IMR-90 (cell line): ENCODE measurements around the gene SPATA13. TPM values are rescaled to one million over a fixed set of nuclear protein-coding genes. Genes with fewer than 3 reads are reported as not detected.
"Not testable (repeated sequence)": the region's sequence is repeated elsewhere in the genome, so short reads cannot be mapped to it uniquely, and the experiment has no call there.

Experiments used
- ATAC-seq: fragments of 200-7000 bp; cut with Tn5 transposase; 2 replicates; pipeline ENCODE4 v1.9.1; 2020; ENCODE audit warnings: low read depth, mild to moderate bottlenecking, moderate library complexity
- BruUV-seq: library from RNA; stranded (reverse); fragments of 400-500 nt; replicated peaks from 2 replicates; lab custom pipeline; 2021; lab: Mats Ljungman, UMichigan
- CTCF ChIA-PET: fragments of 300-600 bp; formaldehyde crosslinking; extraction: SDS; loops from one replicate; lab custom pipeline; 2021; ENCODE audit warnings: antibody characterized with exemption; lab: Yijun Ruan, JAX
- POLR2A ChIA-PET: fragments of 300-600 bp; sonication (Branson Sonifier 250); formaldehyde crosslinking; loops from one replicate; lab custom pipeline; 2022; ENCODE audit warnings: antibody characterized with exemption; ENCODE audit not compliant: unreplicated experiment; lab: Charles Lee
- DNase-seq: peaks from one replicate; pipeline ENCODE4 v3.0.0; 2013
- H2AFZ ChIP-seq: replicated peaks from 2 replicates; pipeline ENCODE3; 2013; ENCODE audit warnings: low read length, mild to moderate bottlenecking; ENCODE audit not compliant: poor library complexity
- H2AK5ac ChIP-seq: 2 replicates; pipeline ENCODE4 v1.6.1; 2013; ENCODE audit warnings: low read depth, low read length, inconsistent platforms
- H2AK9ac ChIP-seq: replicated peaks from 2 replicates; pipeline ENCODE3; 2013; ENCODE audit warnings: mild to moderate bottlenecking, low read depth, low read length, moderate library complexity; ENCODE audit not compliant: poor library complexity
- H2BK120ac ChIP-seq: 2 replicates; pipeline ENCODE4 v1.6.1; 2013; ENCODE audit warnings: low read depth, low read length, inconsistent platforms
- H2BK15ac ChIP-seq: 3 replicates; pipeline ENCODE4 v1.6.1; 2013; ENCODE audit warnings: low read depth, low read length, inconsistent platforms
- H2BK20ac ChIP-seq: 2 replicates; pipeline ENCODE4 v1.6.1; 2013; ENCODE audit warnings: low read depth, mild to moderate bottlenecking, inconsistent platforms, low read length, moderate library complexity
- H2BK5ac ChIP-seq: 2 replicates; pipeline ENCODE4 v1.6.1; 2013; ENCODE audit warnings: mild to moderate bottlenecking, low read depth, low read length, inconsistent platforms; ENCODE audit not compliant: poor library complexity, severe bottlenecking
- H3K14ac ChIP-seq: replicated peaks from 2 replicates; pipeline ENCODE4 v1.6.1; 2013; ENCODE audit warnings: low read depth, low read length, inconsistent platforms
- H3K18ac ChIP-seq: 2 replicates; pipeline ENCODE4 v1.6.1; 2013; ENCODE audit warnings: low read depth, low read length, control low read depth
- H3K23ac ChIP-seq: 2 replicates; pipeline ENCODE4 v1.6.1; 2013; ENCODE audit warnings: low read depth, low read length, inconsistent platforms
- H3K27ac ChIP-seq: 2 replicates; pipeline ENCODE4 v1.5.1; 2013; ENCODE audit warnings: mild to moderate bottlenecking, control low read depth, low read length; ENCODE audit not compliant: insufficient read depth
- H3K27me3 ChIP-seq: 2 replicates; pipeline ENCODE4 v1.6.1; 2013; ENCODE audit warnings: low read length; ENCODE audit not compliant: control insufficient read depth, insufficient read depth
- H3K36me3 ChIP-seq: 2 replicates; pipeline ENCODE4 v1.6.1; 2013; ENCODE audit warnings: low read length, mixed read lengths; ENCODE audit not compliant: control insufficient read depth, insufficient read depth
- H3K4ac ChIP-seq: 2 replicates; pipeline ENCODE4 v1.6.1; 2013; ENCODE audit warnings: low read depth, low read length, inconsistent platforms
- H3K4me1 ChIP-seq: 2 replicates; pipeline ENCODE4 v1.6.1; 2013; ENCODE audit warnings: low read length, mixed read lengths; ENCODE audit not compliant: control insufficient read depth, insufficient read depth
- H3K4me2 ChIP-seq: 2 replicates; pipeline ENCODE4 v1.6.1; 2013; ENCODE audit warnings: low read depth, mild to moderate bottlenecking, control low read depth, low read length, moderate library complexity
- H3K4me3 ChIP-seq: 2 replicates; pipeline ENCODE4 v1.5.1; 2013; ENCODE audit warnings: low read depth, mild to moderate bottlenecking, control low read depth, low read length, moderate library complexity; ENCODE audit not compliant: insufficient read depth
- H3K56ac ChIP-seq: 2 replicates; pipeline ENCODE4 v1.6.1; 2013; ENCODE audit warnings: low read length, inconsistent platforms; ENCODE audit not compliant: insufficient read depth; ENCODE audit errors: extremely low read depth
- H3K79me1 ChIP-seq, 2 experiments: 2 replicates each; pipeline ENCODE4 v1.6.1; 2013; ENCODE audit warnings: low read length in 2 of 2, inconsistent platforms in 1 of 2, low read depth in 1 of 2
- H3K9ac ChIP-seq: 2 replicates; pipeline ENCODE4 v1.6.1; 2013; ENCODE audit warnings: low read depth, low read length, control low read depth
- H3K9me1 ChIP-seq: 2 replicates; pipeline ENCODE4 v1.6.1; 2013; ENCODE audit warnings: low read length, inconsistent platforms; ENCODE audit not compliant: insufficient read depth
- H3K9me3 ChIP-seq: 2 replicates; pipeline ENCODE4 v1.6.1; 2013; ENCODE audit warnings: low read length; ENCODE audit not compliant: control insufficient read depth, insufficient read depth
- H4K20me1 ChIP-seq: 2 replicates; pipeline ENCODE4 v1.6.1; 2013; ENCODE audit warnings: low read length, inconsistent platforms; ENCODE audit not compliant: insufficient read depth
- H4K5ac ChIP-seq: 2 replicates; pipeline ENCODE4 v1.6.1; 2013; ENCODE audit warnings: mild to moderate bottlenecking, low read depth, low read length, control low read depth
- H4K8ac ChIP-seq, 2 experiments: 2 replicates each; pipeline ENCODE4 v1.6.1; 2013; ENCODE audit warnings: low read depth in 2 of 2, low read length in 2 of 2, control low read depth in 1 of 2, inconsistent platforms in 1 of 2
- H4K91ac ChIP-seq: 2 replicates; pipeline ENCODE4 v1.6.1; 2013; ENCODE audit warnings: low read depth, low read length, inconsistent platforms; ENCODE audit not compliant: insufficient read depth
- MAZ ChIP-seq: IDR thresholded peaks from 2 replicates; pipeline ENCODE4 v1.6.1; 2012; ENCODE audit warnings: low read depth, mild to moderate bottlenecking, low read length, improper control_type of control experiment, moderate library complexity, borderline replicate concordance
- RCOR1 ChIP-seq: IDR thresholded peaks from 2 replicates; pipeline ENCODE4 v1.6.1; 2012; ENCODE audit warnings: mild to moderate bottlenecking, low read length, improper control_type of control experiment; ENCODE audit not compliant: insufficient replicate concordance
- RFX5 ChIP-seq: IDR thresholded peaks from 2 replicates; pipeline ENCODE4 v1.8.0; 2012; ENCODE audit warnings: low read depth, mild to moderate bottlenecking, low read length, moderate library complexity
- SMC3 ChIP-seq: fragments of 150-350 bp; IDR thresholded peaks from 2 replicates; pipeline ENCODE4 v1.6.1; 2016; ENCODE audit warnings: low read depth, mild to moderate bottlenecking, antibody characterized with exemption, low read length, moderate library complexity
- WGBS, 2 experiments: methylation state at CpG; one replicate each; pipeline versions ENCODE4 v1.1.5 to v1.1.7; 2013; ENCODE audit warnings: missing lambda C conversion rate in 2 of 2; ENCODE audit not compliant: insufficient read length in 1 of 2; ENCODE audit errors: extremely low coverage in 2 of 2; 5-methylcytosine and 5-hydroxymethylcytosine counted together
- dilution Hi-C: fragments of 300-500 bp; cut with HindIII; formaldehyde crosslinking; loops from one replicate; pipeline ENCODE4 v1.14.3; 2018; ENCODE audit warnings: low sequenced_read_pairs; ENCODE audit not compliant: unreplicated experiment
- in situ Hi-C: fragments of 300-500 bp; cut with MboI; formaldehyde crosslinking; loops from 3 replicates; pipeline ENCODE4 v1.14.3; 2019; ENCODE audit warnings: low sequenced_read_pairs, inconsistent platforms, mixed read lengths
- intact Hi-C: fragments of 100-400 bp; cut with micrococcal nuclease; formaldehyde crosslinking; loops from 2 replicates; pipeline ENCODE4 v1.10.0; 2022
- polyA plus RNA-seq, 3 experiments: library from polyadenylated mRNA; depleted of rRNA; stranded (reverse); fragments of >200 nt; gene quantifications; 2 replicates each; pipeline ENCODE4 v1.2.3, GENCODE V29; 2012; ENCODE audit warnings: low replicate concordance in 1 of 3
- total RNA-seq: library from RNA; depleted of rRNA; stranded (reverse); fragments of >200 nt; gene quantifications from 2 replicates; pipeline ENCODE4 v1.2.3, GENCODE V29; 2012
- TF ChIP-seq, protein P1 (sequence below): conservative IDR thresholded peaks from 2 replicates; pipeline ENCODE4 v1.5.1; 2012; ENCODE audit warnings: mild to moderate bottlenecking, low read depth, low read length, improper control_type of control experiment

The SPATA13 gene
- total and polyA plus RNA-seq, 2 of the 4 experiments (the other 2 are of a cell fraction), result 10.5 to 12.5 TPM

DNA sequence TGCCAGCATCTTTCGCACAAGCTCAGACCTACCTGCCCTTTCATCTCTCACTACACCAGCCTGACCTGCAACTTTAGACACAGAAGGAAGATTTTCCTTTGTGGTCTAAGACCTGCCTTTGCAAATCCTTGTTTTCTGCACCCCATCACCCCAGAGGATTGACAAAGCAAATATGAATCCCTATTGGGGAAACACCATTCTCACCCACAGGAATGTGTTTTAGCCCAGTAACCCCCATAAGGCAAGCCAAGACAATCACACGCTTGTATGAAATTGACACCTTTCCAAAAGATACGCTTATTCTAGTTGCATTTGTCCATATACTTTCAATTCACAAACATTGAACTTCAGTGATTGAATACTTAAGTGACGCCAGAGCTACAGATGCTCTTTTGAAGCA, 55.7 kb downstream of the SPATA13 start:
- BruUV-seq, result no TSS peak
- Histone ChIP-seq H4K91ac (no peak overlapping the region), H3K27me3 (no peaks in the 10 kb centered on the region), H3K4ac (no peak overlapping the region; the same call in 1 of the 2 replicates), H3K14ac (peak overlapping the region; percentile 55; the same call in 1 of the 2 replicates), H2AK5ac (no peak overlapping the region), H2AK9ac (no peak overlapping the region), H3K9ac (no peak overlapping the region), H4K5ac (no peak overlapping the region), H4K8ac (no peak overlapping the region), H2BK20ac (no peak overlapping the region), H2BK120ac (no peak overlapping the region), H3K18ac (no peak overlapping the region), H3K79me1 (peaks cover 43 to 76% of the 10 kb centered on the region in 2 experiments), H3K9me1 (peaks cover 26% of the 10 kb centered on the region), H3K36me3 (peaks cover 1% of the 10 kb centered on the region; the same call in 1 of the 2 replicates), H3K23ac (0 out of 2 replicates have a peak overlapping the region, but pooled peaks have one; percentile 28), H3K56ac (no peak overlapping the region), H3K27ac (no peak overlapping the region), H3K4me3 (no peak overlapping the region), H2BK15ac (no peak overlapping the region), H3K9me3 (no peaks in the 10 kb centered on the region), H2BK5ac (no peak overlapping the region), H2AFZ (no peak overlapping the region), H3K4me2 (no peak overlapping the region), H3K4me1 (peaks cover 16% of the 10 kb centered on the region), H4K20me1 (0 out of 2 replicates have a peak, but pooled peaks cover 3% of the 10 kb centered on the region)
- DNase-seq (no peak), ATAC-seq (no peak)
- TF ChIP-seq RCOR1 (no peak), RFX5 (no peak), MAZ (no peak), SMC3 (no peak)
- TF ChIP-seq, protein P1, sequence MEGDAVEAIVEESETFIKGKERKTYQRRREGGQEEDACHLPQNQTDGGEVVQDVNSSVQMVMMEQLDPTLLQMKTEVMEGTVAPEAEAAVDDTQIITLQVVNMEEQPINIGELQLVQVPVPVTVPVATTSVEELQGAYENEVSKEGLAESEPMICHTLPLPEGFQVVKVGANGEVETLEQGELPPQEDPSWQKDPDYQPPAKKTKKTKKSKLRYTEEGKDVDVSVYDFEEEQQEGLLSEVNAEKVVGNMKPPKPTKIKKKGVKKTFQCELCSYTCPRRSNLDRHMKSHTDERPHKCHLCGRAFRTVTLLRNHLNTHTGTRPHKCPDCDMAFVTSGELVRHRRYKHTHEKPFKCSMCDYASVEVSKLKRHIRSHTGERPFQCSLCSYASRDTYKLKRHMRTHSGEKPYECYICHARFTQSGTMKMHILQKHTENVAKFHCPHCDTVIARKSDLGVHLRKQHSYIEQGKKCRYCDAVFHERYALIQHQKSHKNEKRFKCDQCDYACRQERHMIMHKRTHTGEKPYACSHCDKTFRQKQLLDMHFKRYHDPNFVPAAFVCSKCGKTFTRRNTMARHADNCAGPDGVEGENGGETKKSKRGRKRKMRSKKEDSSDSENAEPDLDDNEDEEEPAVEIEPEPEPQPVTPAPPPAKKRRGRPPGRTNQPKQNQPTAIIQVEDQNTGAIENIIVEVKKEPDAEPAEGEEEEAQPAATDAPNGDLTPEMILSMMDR, result no peak
- WGBS, 2 experiments, result no CpG with 5 or more reads among the region's 4 CpGs
- in situ Hi-C loops, result no loop called here
- dilution Hi-C loops, result no loop called here
- ChIA-PET POLR2A (no interaction called here), CTCF (interaction anchor here (2.0 kb wide), 1 partner anchor 13 kb away, joined by 5 read pairs; no protein-coding TSS in a partner anchor)
- intact Hi-C loops, result no loop called here

DNA sequence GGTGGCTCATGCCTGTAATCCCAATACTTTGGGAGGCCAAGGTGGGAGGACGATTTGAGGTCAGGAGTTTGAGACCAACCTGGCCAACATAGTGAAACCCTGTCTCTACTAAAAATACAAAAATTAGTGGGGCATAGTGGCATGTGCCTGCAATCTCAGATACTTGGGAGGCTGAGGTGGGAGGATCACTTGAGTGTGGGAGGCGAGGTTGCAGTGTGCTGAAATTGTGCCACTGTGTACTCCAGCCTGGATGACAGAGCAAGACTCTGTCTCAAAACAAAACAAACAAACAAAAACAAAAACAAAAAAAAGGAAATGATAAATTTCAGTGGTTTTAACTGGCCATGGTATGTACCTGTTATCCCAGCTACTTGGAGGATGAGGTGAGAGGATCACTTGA, 56.3 kb downstream of the SPATA13 start:
- in situ Hi-C loops, H2BK5ac ChIP-seq, H3K56ac ChIP-seq, intact Hi-C loops, dilution Hi-C loops, H3K36me3 ChIP-seq, BruUV-seq, H2BK15ac ChIP-seq, H4K8ac ChIP-seq, POLR2A ChIA-PET, H3K14ac ChIP-seq, H3K27ac ChIP-seq, H3K18ac ChIP-seq, H2AK5ac ChIP-seq, H2AFZ ChIP-seq, H2AK9ac ChIP-seq, ATAC-seq, H3K27me3 ChIP-seq, H3K23ac ChIP-seq, H3K4ac ChIP-seq, H3K4me3 ChIP-seq, H3K4me2 ChIP-seq, H3K9me3 ChIP-seq, H2BK20ac ChIP-seq, H2BK120ac ChIP-seq, H3K9ac ChIP-seq, DNase-seq, H4K20me1 ChIP-seq, H4K91ac ChIP-seq, H4K5ac ChIP-seq: not testable (repeated sequence)
- H3K4me1 ChIP-seq, result peaks cover 16% of the 10 kb centered on the region
- peaks cover 26% of the 10 kb centered on the region for H3K9me1 ChIP-seq
- no CpG with 5 or more reads among the region's 2 CpGs for WGBS, 2 experiments
- H3K79me1 ChIP-seq, result peaks cover 42 to 74% of the 10 kb centered on the region in 2 experiments
- CTCF ChIA-PET, result interaction anchor here (2.0 kb wide), 1 partner anchor 12 kb away, joined by 5 read pairs; no protein-coding TSS in a partner anchor
